ENCODE measurements around the gene RALGAPB.

RALGAPB gene

DNA sequence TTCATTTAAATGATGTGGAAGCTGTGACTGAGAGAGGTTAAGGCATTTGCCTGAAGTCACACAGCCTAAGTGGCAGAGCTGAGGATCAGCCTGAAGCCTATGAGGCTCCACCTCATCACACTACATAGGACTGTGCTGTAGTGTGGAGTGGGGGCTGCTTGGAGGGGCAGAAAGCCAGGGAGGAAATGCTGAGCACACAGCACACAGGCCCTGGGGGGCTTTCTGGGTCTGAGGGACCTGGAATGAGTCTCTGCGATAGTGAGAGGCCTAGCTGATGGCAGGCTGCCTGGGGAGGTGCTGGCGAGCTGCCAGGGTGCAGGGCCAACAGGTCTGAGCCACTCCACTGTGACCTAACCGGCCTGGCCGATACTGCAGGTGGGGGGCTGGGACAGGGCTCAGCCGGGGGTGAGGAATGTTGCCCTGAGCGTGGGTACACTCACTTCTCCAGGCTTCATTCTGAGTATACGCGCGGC, 126.8 kb downstream of the RALGAPB start:
- TF ChIP-seq, protein P1, sequence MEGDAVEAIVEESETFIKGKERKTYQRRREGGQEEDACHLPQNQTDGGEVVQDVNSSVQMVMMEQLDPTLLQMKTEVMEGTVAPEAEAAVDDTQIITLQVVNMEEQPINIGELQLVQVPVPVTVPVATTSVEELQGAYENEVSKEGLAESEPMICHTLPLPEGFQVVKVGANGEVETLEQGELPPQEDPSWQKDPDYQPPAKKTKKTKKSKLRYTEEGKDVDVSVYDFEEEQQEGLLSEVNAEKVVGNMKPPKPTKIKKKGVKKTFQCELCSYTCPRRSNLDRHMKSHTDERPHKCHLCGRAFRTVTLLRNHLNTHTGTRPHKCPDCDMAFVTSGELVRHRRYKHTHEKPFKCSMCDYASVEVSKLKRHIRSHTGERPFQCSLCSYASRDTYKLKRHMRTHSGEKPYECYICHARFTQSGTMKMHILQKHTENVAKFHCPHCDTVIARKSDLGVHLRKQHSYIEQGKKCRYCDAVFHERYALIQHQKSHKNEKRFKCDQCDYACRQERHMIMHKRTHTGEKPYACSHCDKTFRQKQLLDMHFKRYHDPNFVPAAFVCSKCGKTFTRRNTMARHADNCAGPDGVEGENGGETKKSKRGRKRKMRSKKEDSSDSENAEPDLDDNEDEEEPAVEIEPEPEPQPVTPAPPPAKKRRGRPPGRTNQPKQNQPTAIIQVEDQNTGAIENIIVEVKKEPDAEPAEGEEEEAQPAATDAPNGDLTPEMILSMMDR (IDR thresholded peaks at IDR 0.05) = no peak
- Histone ChIP-seq H3K27me3 (peaks cover 65% of the 10 kb centered on the region), H3K27ac (no peak overlapping the region), H3K9me3 (no peaks in the 10 kb centered on the region), H3K36me3 (no peaks in the 10 kb centered on the region), H3K4me1 (ENCODE audit: control insufficient read depth in 1 of 2, insufficient read depth in 1 of 2, low read depth in 1 of 2, low read length in 1 of 2) (no peaks in the 10 kb centered on the region), H3K4me3 (ENCODE audit: low read depth in 1 of 2, low read length in 1 of 2) (no peak overlapping the region)

- no peak overlapping the region for H3K4me3 ChIP-seq (ENCODE audit: low read depth in 1 of 2, low read length in 1 of 2)
- H3K27ac ChIP-seq = no peak overlapping the region
- H3K4me1 ChIP-seq (ENCODE audit: control insufficient read depth in 1 of 2, insufficient read depth in 1 of 2, low read depth in 1 of 2, low read length in 1 of 2) = no peaks in the 10 kb centered on the region
- no peaks in the 10 kb centered on the region for H3K9me3 ChIP-seq
- TF ChIP-seq, protein P1 (IDR thresholded peaks at IDR 0.05) = no peak
- no peaks in the 10 kb centered on the region for H3K36me3 ChIP-seq
- peaks cover 71% of the 10 kb centered on the region for H3K27me3 ChIP-seq
Measured at GRCh38 chr20:38600057-38600456, 127.4 kb downstream of the RALGAPB start.

- peaks cover 86% of the 10 kb centered on the region for H3K27me3 ChIP-seq
- H3K27ac ChIP-seq = no peak within 1 kb of the TSS
- no peaks in the 10 kb centered on the region for H3K36me3 ChIP-seq
- no peaks in the 10 kb centered on the region for H3K9me3 ChIP-seq
- no peaks in the 10 kb centered on the region for H3K4me1 ChIP-seq (ENCODE audit: control insufficient read depth in 1 of 2, insufficient read depth in 1 of 2, low read depth in 1 of 2, low read length in 1 of 2)
- H3K4me3 ChIP-seq (ENCODE audit: low read depth in 1 of 2, low read length in 1 of 2) = no peak within 1 kb of the TSS
- TF ChIP-seq, protein P1 (IDR thresholded peaks at IDR 0.05) = no peak
Measured at GRCh38 chr20:38601216-38602184, 128.9 kb downstream of the RALGAPB start, which contains the start of gene ARHGAP40. ARHGAP40 (plus strand) TSS chr20:38601809.

GRCh38 chr20:38602185-38602581, 129.5 kb downstream of the RALGAPB start:
- peaks cover 93% of the 10 kb centered on the region for H3K27me3 ChIP-seq
- H3K9me3 ChIP-seq = no peaks in the 10 kb centered on the region
- H3K4me1 ChIP-seq (ENCODE audit: control insufficient read depth in 1 of 2, insufficient read depth in 1 of 2, low read depth in 1 of 2, low read length in 1 of 2) = no peaks in the 10 kb centered on the region
- no peaks in the 10 kb centered on the region for H3K36me3 ChIP-seq
- TF ChIP-seq, protein P1 (IDR thresholded peaks at IDR 0.05) = no peak
- no peak overlapping the region for H3K4me3 ChIP-seq (ENCODE audit: low read depth in 1 of 2, low read length in 1 of 2)
- H3K27ac ChIP-seq = no peak overlapping the region

DNA sequence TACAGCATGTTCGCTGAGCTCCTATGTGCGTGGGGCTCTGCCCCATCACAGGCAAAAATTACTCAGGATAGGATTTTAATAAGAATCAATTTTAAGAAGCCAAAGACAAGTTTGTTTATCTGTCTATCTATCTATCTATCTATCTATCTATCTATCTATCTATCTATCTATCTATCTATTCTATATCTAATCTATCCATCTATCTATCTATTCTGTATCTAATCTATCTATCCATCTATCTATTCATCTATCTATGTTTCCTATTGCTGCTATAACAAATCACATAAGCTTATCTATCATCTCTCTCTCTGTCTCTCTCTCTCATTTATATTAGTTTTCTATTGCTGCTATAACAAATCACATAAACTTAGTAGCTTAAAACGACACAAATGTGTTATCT, 130.6 kb downstream of the RALGAPB start:
- no peak overlapping the region for H3K27ac ChIP-seq
- H3K36me3 ChIP-seq = no peaks in the 10 kb centered on the region
- peaks cover 94% of the 10 kb centered on the region for H3K27me3 ChIP-seq
- no peaks in the 10 kb centered on the region for H3K4me1 ChIP-seq (ENCODE audit: control insufficient read depth in 1 of 2, insufficient read depth in 1 of 2, low read depth in 1 of 2, low read length in 1 of 2)
- no peak overlapping the region for H3K4me3 ChIP-seq (ENCODE audit: low read depth in 1 of 2, low read length in 1 of 2)
- TF ChIP-seq, protein P1 (IDR thresholded peaks at IDR 0.05) = no peak
- no peaks in the 10 kb centered on the region for H3K9me3 ChIP-seq

Measured in neutrophil (primary cell).